Neural cell (in vitro differentiated cells): ENCODE results near the gene GLIS2.

Experiments used
- EZH2 ChIP-seq: fragments of 200-600, 300-800 bp; shearing (Covaris generic), sonication (generic); IDR thresholded peaks from 2 replicates; pipeline ENCODE4 v1.6.1; 2014; ENCODE audit warnings: antibody characterized with exemption, low read length, borderline replicate concordance, mild to moderate bottlenecking; ENCODE audit not compliant: insufficient read depth, poor library complexity, severe bottlenecking
- POLR2AphosphoS5 ChIP-seq: IDR thresholded peaks from 2 replicates; pipeline ENCODE4 v1.6.1; 2012
- SMC3 ChIP-seq: fragments of 450-650 bp; conservative IDR thresholded peaks from 2 replicates; pipeline ENCODE4 v1.6.1; 2014; ENCODE audit warnings: antibody characterized with exemption, mild to moderate bottlenecking, moderate library complexity; ENCODE audit not compliant: poor library complexity
- TF ChIP-seq, protein P1 (sequence below): fragments of 450-650 bp; IDR thresholded peaks from 2 replicates; pipeline ENCODE4 v1.5.1; 2014; ENCODE audit warnings: antibody characterized with exemption, mild to moderate bottlenecking, moderate library complexity; ENCODE audit not compliant: poor library complexity, severe bottlenecking

DNA sequence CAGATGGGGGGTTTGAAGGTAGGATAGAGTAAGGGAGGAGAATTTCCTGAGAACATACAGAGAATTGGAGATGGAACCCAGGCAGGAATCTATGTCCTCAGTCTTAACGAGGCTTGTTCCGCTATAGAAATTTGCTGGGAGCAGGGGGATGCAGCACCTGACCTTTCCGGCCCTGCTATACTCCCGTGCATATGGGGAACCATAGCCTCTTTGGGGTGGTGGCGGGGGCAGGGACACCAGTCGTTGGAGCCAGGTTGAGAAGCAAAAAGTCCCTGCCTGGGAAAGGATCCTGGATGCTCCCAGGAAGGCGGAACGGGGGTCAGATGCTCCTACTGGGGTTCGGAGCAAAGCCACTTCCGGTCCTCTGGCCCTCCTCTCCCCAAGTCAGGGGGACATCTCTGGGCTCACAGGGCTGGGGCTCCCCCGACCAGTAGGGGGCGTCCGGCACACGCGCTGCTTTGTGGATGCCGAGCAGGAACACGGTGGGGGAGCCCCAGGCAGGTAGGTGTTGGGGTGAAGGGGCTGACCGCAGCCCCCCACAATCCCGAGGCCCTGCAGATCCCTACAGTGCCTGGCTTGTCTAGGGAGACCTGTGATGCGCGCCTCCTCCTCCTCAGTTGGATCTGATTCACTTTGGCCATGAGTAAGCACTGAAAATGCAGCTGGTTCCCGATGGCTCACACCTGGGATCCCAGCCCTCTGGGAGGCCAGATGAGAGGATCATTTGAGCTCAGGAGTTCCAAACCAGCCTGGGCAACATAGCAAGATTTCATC lies 27.5 kb upstream of the GLIS2 start:
- TF ChIP-seq, protein P1, sequence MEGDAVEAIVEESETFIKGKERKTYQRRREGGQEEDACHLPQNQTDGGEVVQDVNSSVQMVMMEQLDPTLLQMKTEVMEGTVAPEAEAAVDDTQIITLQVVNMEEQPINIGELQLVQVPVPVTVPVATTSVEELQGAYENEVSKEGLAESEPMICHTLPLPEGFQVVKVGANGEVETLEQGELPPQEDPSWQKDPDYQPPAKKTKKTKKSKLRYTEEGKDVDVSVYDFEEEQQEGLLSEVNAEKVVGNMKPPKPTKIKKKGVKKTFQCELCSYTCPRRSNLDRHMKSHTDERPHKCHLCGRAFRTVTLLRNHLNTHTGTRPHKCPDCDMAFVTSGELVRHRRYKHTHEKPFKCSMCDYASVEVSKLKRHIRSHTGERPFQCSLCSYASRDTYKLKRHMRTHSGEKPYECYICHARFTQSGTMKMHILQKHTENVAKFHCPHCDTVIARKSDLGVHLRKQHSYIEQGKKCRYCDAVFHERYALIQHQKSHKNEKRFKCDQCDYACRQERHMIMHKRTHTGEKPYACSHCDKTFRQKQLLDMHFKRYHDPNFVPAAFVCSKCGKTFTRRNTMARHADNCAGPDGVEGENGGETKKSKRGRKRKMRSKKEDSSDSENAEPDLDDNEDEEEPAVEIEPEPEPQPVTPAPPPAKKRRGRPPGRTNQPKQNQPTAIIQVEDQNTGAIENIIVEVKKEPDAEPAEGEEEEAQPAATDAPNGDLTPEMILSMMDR, result peak; percentile 80
- TF ChIP-seq POLR2AphosphoS5 (no peak), EZH2 (no peak), SMC3 (peak; percentile 76)
